ENCODE measurements around the gene MIA3.

DNA sequence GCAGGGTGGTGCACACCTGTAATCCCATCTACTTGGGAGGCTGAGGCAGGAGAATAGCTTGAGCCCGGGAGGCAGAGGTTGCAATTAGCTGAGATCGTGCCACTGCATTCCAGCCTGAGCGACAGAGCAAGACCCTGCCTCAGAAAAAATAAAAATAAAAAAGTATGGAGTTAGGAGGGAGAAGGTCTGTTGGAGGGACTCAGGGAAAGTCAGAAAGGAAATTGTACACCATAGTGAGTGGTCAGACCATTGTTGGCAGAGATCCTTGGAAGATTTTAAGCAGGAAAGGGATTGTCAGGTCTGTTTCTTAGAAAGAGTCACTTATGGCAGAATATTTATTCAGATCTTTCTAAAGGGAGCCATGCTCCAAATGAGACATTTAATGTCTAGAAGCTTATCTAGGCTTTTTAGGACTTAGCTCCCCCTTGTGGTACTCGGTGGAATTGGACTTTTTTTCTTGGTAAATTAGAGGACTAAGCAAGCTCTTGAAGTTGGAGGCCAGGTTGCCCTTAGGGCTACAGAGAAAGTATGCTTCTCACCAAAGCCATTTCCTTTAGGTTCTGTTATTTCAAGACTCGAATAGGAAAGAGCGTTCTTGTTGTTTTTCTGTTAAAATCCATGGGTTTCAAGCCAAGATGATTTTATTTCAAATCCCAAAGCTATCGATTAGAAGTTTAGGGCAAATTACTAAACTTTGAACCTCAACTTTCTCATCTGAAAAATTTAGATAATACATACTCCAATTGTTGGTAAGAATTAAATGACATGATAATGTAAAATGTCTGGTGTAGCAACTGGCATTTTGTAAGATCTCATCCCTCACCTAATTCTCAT, 16.5 kb downstream of the MIA3 start:
- TF ChIP-seq, protein P1, sequence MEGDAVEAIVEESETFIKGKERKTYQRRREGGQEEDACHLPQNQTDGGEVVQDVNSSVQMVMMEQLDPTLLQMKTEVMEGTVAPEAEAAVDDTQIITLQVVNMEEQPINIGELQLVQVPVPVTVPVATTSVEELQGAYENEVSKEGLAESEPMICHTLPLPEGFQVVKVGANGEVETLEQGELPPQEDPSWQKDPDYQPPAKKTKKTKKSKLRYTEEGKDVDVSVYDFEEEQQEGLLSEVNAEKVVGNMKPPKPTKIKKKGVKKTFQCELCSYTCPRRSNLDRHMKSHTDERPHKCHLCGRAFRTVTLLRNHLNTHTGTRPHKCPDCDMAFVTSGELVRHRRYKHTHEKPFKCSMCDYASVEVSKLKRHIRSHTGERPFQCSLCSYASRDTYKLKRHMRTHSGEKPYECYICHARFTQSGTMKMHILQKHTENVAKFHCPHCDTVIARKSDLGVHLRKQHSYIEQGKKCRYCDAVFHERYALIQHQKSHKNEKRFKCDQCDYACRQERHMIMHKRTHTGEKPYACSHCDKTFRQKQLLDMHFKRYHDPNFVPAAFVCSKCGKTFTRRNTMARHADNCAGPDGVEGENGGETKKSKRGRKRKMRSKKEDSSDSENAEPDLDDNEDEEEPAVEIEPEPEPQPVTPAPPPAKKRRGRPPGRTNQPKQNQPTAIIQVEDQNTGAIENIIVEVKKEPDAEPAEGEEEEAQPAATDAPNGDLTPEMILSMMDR (IDR thresholded peaks at IDR 0.05): peak; percentile 78 to 94 (median 83)
- TF ChIP-seq EP300 (IDR thresholded peaks at IDR 0.05): no peak
